HG03354 (cell line): ENCODE data around the gene GAL3ST3.

Source experiments
- ATAC-seq: cut with Tn5 transposase; IDR thresholded peaks from one replicate; pipeline ENCODE4 v1.9.1; 2021; ENCODE audit warnings: mild to moderate bottlenecking; ENCODE audit not compliant: unreplicated experiment, poor library complexity, severe bottlenecking

Gene GAL3ST3

DNA sequence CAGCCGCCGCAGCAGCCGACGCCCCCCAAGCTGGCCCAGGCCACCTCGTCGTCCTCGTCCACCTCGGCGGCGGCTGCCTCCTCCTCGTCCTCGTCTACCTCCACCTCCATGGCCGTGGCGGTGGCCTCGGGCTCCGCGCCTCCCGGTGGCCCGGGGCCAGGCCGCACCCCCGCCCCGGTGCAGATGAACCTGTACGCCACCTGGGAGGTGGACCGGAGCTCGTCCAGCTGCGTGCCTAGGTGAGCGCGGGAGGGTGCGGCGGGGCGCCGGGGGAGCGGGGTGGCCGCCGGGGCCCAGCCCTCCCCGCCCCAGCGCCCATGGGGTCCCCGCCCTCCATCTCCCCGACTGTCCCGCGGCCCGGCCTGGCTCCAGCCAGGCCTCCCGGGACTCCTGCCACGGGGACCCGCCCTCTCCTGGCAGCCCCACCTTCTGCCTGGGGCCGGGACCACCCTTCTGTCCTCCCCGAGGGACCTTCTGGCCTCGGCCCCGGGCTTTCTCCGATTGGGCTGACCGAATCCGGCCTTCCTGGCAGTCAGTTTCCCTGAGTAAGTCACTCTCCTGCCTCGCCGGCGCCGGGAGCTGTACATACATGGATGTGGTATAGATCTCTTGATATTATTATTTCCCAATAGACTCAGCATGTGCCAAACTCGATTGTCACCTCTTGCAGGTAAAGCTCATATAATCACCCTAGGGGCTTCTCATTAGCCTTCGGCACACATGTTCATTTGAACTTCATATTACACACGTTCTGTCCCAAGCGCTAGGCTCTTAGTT is 21.8 kb upstream of the GAL3ST3 start:
- peak; percentile 23 for ATAC-seq

DNA sequence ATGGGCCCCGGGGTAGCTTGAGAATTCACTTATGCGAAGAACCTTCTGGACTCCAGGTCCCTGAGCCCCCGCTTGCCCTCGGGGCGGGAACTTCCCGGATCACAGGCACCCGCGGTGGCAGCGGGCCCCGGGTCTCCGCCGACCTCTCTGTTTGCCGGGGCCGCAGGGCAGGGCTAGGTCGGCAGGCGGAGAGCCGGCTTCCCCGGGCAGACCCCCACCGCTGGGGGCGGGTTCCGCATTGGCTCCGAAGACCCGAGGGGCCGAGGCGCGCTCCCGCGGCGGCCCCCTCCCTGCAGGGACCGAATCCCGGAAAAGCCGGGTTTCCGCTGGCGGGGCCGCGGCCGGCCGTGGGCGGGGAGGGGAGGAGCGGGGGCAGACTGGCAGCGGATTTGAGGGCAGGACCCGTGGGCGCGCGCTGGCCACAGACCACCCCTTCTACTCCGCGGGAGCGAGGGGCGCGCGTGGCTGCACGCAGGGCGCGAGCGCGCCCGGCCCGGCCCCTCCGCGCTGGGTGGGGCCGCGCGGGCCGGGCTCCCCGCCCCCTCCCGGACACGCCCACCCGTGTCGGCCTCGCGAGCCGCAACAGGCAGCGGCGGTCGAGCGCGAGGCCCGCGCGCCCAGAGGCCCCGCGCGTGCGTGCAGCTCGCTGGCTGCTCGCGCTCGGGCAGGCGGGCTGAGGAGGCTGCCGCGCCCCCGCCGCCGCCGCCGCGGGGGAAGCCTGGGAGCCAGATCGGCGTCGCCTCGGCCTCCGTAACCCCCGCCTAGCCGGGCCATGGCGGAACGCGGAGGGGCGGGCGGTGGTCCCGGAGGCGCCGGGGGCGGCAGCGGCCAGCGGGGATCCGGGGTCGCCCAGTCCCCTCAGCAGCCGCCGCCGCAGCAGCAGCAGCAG is 21.0 kb upstream of the GAL3ST3 start, which contains the start of gene PACS1:
Gene PACS1, plus strand, starts transcription at position 558 of the 889 bp plus-strand sequence. Its CDS starts 215 bp downstream, at position 773.
- ATAC-seq, result peak; percentile 59

DNA sequence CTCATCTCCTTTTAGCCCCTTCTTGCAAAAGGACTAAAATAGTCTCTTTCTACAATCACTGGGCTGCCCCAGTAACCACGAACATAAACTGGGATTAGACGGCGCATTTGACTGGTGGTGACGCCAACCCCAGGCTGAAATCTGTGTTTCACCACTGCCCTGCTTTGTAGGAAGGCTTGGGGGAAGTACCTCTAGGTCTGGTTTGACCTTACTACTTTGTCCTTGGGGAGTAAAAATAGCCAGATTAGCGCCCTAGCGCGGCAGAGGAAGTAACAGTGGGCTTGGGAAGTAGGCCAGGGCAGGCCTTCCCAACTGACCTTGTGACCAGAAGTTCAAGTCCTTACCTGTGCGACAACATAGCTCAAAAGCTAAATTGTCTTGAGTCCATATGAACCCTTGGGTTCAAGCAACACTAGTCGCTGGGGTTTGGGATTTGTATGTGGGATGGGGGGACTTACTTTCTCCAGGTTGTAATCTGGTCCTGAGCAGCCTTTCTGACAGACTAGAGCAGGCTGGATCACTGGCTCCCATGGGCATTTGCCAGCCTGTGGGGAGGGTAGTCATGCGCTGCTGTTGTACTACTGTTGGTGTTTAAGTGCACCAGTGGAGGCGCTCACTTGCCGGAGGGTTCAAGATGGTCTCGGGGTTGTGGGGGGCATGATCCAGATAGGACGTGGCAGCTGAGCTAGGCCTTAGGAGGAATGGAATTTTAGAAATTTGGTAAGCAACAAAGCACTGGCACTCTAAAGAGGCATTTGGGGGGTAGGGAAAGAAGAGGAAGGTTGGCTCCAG is 20.2 kb upstream of the GAL3ST3 start:
- ATAC-seq, result peak; percentile 21

DNA sequence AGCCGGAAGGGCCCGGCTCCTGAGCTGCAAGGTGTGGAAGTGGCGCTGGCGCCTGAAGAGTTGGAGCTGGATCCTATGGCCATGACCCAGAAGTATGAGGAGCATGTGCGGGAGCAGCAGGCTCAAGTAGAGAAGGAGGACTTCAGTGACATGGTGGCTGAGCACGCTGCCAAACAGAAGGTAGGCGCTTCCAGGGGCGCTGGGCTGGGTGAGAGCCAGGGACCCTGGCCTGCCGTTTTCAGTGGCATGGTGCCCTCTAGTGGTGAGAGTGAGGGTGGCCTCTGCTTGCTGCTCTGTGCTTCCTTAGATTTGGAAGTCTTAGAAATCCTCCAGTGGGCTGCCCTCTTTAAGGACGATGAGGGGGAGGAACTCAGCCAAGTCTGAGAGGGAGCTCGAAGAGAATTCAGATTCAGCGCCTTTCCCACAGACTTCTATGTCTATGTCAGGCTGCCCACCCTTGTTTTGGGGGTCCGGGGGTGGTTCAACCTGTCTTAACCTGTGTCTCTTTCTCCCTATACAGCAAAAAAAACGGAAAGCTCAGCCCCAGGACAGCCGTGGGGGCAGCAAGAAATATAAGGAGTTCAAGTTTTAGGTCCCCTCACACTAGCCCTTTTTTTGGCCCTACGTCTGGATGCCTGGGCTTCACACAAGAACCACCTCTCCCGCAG is 19.3 kb upstream of the GAL3ST3 start:
- ATAC-seq, result no peak

DNA sequence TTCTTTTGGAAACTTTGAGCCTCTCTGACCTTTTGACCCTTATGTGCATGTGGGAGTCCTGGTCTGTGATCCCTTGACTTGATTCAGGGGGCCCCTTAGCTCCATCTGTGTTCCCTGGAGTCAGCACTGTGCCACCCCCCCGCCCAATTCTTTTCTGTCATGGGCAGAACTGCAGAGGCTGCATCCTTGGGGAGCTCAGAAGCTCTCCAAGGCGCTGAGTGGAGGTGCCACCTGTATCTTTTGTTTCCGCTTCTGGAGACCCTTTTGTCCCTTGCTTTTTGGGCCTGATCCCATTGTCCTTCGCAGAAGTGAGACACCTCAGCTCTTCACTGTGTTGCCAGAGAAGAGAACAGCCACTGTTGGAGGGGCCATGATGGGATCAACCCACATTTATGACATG is 18.7 kb upstream of the GAL3ST3 start:
- no peak for ATAC-seq

DNA sequence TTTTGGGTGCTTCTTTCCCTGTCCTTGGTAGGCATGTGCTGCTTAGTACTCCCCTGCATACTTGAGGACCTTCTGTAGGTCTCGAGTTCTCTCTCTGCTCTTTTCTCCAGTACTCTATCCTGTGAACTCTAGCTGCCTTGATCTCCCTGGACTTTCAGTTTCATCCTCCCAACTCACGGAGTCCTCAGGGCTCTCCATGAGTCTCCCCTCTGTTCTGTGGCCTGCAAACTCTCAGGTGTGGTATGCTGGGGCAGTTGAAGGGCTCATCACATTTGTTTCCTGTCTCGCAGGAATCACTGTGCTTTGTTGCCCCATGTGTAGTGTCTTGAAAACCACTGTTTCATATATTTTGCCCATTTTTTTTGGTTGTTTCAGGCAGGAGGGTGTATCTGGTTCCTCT is 17.8 kb upstream of the GAL3ST3 start:
- ATAC-seq, result no peak

DNA sequence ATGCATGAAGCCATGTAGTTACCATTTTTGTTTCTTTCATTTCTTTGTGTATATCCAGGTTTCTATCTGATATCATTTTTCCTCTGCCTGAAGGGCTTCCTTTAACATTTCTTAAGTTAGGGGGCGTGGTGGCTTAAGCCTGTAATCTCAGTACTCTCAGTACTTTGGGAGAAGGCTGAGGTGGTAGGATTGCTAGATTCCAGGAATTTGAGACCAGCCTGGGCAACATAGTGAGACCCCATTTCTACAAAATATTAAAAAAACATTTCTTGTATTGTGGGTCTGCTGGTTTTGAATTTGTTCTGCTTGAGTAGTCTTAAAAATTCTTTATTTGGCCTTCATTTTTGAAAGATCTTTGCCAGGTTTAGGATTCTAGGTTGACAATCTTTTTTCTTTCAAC is 15.6 kb upstream of the GAL3ST3 start:
- ATAC-seq, result no peak

DNA sequence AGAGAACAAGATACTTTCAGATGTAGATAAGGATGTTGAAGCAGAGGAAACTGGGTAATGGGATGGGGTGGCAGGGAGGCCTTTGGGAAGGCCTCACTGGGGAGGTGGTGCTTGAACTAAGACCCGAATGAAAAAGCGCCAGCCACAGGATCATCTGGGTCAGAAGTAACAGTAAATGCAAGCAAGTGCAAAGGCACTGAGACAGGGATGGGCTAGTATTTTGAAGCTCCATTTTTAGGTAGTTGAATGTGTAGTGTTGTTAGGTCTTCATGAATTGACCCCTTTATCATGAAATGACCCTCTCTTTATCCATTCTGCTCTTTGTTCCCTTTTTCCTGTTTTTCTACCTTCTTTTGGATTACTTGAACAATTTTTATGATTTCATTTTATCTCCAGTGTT is 14.9 kb upstream of the GAL3ST3 start:
- no peak for ATAC-seq

DNA sequence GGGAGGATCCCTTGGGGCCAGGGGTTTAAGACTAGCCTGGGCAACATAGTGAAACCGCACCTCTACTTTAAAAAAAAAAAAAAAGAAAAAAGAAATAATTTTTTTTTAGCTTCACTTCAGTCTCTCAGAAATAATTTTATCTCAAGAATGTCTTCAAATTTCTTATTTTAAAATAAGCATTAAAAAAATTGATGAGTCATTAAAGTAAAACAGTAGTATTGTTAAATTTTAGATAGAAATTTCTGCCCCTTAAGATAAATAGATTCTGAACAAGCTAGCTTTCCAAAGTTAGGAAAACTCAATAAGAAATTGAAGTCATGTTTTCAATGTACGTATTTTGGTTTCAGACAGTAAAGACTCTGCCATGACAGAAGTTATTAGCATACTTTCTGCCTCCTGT is 13.4 kb upstream of the GAL3ST3 start:
- ATAC-seq, result no peak

DNA sequence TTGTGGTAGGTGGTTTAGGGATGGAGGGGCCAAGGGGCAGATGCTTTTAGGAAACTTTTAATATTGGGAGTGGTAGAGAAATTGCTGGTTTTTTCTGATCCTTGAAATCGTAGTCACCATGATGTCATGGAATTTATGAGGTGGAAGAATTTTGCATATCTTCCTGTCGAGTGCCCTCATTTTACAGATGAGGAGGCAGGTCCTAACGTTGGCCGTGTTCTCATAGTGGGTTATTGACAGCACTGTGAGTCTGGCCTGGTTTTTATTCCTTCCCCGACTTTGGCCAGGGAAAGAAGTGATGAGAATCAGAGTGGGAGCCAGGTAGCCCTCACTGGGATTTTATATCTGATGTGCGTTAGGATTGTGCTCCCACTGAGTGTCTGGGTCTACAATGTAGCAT is 12.3 kb upstream of the GAL3ST3 start:
- no peak for ATAC-seq

DNA sequence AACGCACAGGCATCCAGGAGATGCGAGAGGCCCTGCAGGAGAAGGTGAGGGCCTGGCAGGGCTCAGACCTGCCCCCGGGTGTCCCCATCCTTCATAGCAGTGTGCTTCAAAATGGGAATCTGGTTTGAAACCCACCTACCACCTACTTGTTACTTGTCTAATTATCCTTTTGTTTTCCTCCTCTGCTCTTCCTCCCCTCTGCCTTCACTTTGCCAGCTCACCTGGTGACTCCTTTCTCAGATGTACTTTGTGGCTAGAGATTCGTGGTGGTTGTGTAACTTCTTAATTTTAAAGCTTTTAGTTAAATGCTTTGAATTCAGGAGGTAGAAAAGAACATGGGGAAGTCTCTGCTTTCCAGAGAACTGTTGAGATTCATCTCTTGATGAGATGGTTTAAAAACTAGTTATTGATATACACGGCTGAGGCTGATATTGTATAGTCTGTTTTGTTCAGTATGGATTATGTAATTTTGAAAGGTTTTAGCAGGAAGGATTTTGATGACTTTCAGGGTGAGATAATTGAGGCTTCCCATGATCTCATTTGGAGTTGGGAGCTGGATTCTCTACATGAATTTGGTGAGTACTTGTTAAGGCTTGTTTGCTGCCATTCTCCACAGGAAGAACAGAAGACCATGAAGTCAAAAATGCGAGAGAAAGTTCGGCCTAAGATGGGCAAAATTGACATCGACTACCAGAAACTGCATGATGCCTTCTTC is 11.2 kb upstream of the GAL3ST3 start:
- ATAC-seq, result no peak

DNA sequence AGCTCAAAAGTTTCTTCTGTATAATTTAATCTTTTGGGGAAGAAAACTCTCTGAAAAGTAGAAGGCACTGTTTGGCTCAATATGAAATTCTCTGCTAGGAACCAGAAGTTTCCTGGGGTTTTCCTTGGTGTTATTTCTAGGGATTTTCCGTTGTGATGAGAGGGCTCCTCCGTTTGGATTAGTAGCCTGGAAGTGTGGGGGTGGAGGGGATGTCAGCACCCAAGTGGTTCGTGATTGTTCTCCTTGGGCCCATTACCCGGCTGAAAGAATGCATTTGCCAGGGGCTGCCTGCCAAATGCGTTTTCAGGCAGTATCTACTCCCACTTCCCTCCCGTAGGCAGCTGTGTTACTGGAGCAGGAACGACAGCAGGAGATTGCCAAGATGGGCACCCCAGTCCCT is 7.5 kb upstream of the GAL3ST3 start:
- no peak for ATAC-seq

DNA sequence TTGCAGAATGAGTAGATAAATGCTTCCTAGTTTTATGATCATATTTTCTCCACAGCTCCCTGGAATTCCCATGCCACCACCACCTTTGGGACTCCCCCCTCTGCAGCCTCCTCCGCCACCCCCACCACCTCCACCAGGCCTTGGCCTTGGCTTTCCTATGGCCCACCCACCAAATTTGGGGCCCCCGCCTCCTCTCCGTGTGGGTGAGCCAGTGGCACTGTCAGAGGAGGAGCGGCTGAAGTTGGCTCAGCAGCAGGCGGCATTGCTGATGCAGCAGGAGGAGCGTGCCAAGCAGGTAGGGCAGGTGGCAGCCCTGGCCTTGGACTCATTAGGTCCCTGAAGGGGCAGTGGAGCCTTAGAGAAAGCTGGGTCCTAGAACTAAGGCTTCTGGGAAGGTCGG is 6.1 kb upstream of the GAL3ST3 start:
- no peak for ATAC-seq

DNA sequence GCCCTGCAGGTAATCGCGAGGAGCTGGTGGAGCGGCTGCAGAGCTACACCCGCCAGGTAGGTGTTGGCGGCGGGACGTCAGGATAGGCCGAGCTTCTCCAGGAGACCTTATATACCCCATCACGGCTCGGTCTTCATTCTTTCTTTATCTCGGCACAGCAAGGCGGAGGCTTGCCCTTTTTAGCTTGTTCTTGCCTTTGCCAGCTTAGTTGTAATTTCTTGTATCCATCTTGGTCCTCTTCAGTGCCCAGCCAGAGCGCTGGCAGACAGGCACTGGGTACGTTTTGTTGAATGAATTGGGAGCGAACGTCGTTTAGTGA is 3.7 kb upstream of the GAL3ST3 start:
- no peak for ATAC-seq

DNA sequence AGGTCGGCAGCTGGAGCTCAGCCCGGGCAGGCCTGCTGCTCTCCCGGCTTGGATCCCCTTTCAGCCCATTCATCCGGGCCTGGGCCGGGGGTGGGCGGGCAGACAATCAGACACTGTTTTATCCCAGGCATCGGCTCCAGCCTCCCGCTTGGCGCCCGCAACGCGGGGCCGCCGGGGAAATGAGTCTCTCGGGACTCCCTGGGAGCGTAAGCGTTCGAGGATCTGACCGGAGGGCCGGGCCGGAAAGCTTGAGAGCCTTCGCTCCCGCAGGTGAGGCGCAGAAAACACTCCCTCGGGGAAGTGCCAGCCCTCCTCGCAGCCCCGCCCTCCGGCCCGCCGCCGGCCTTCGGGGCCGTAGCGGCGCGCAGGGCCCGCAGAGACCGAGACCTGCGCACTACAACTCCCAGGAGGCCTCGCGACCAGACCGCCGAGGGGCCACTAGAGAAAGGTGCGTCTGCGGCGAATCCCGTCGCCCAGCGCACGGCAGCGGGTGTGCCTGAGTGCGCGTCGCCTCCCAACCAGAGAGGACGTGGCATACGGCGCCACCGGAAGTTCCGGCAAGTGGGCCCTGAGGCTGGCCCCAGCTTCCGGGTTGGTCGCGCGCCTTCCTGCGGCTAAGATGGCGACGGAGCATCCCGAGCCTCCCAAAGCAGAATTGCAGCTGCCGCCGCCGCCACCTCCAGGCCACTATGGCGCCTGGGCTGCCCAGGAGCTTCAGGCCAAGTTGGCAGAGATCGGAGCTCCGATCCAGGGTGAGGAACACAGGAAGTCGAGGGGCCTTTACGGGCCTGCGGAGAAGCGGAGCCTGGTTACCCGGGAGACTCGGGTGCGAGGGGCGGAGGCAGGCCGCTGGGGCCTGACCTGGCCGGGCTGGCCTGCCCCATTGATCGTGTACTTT is 3.1 kb upstream of the GAL3ST3 start, which contains the start of gene SF3B2:
Gene SF3B2, plus strand, starts transcription at position 599 of the 898 bp plus-strand sequence. Its CDS starts 21 bp downstream, at position 620.
- ATAC-seq, result peak; percentile 93

DNA sequence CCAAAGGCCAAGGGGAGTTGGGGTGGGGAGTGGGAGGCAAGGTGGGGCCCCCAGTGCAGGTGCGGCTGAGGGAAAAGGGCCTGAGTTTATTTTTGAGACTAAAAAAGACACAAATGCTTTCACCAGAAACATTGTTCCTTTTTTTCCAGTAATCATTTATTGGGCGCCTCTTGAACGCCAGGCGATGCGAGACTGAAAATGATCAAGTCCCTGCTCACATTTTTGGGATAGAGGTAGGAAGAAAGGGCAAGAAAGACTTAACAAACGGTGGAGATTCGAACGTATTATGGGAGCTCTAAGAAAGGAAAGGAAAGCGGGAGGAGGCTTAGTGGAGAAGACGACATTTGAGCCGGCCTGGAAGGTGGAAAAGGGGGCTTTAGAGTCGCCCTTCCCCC is 2.4 kb upstream of the GAL3ST3 start:
- ATAC-seq, result no peak

DNA sequence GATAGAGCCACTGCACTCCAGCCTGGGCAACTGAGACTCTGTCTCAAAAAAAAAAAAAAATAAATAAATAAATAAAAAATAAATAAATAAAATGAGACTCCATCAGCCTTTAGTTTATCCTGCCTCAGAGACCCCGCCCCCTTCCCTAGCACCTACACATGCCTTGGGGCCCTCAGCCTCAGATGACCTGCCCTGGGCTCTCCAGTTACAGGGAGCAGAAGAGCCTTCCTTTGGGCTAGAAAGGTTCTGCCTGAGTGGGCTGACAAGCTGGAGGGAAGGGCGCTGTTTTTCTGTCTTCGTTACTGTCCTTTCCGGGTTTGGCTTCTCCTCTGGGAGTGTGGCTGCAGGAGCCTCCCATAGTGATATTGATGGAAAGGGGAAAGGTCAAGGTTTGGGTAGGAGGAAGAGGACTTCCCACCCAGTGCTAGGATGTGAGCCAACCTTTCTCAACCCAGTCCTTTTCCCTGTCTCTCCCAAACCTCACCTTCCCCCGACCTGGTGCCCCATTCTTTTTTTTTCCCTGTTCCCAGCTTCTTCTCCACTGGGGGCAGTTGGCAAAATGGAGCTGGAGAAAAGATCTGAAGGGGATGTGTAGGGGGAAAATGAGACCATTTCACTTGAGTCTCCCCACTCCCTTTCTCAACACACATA is 1.7 kb upstream of the GAL3ST3 start:
- ATAC-seq, result no peak
